ENCODE data around the gene MSL3B.

The MSL3B gene

GRCh38 chr2:233912691-233913423, 44.7 kb upstream of the MSL3B start:
- no peak for TF ChIP-seq EZH2 (IDR thresholded peaks at IDR 0.05)
- no peak for TF ChIP-seq EZH2phosphoT487 (IDR thresholded peaks at IDR 0.05)
- Histone ChIP-seq H3K4me3 (no peak overlapping the region), H3K36me3 (no peaks in the 10 kb centered on the region), H3F3A (ENCODE audit: low read depth) (peaks cover 20% of the 10 kb centered on the region), H3K79me2 (ENCODE audit: low read depth) (peaks cover under 1% of the 10 kb centered on the region), H2AFZ (replicated peaks) (no peak overlapping the region), H4K20me1 (ENCODE audit: low read depth) (no peaks in the 10 kb centered on the region), H3K27ac (no peak overlapping the region), H3K9ac (no peak overlapping the region), H3K4me1 (peaks cover 27% of the 10 kb centered on the region), H3K4me2 (no peak overlapping the region), H3K27me3 (peaks cover 15% of the 10 kb centered on the region), H3K9me3 (ENCODE audit: low read depth) (no peaks in the 10 kb centered on the region)
- H3K4me3 Mint-ChIP-seq, result no peak overlapping the region
- H3K4me1 Mint-ChIP-seq, result peaks cover 24% of the 10 kb centered on the region
- DNase-seq (ENCODE audit: low spot score), result peak; percentile 70
- H3K27me3 Mint-ChIP-seq (ENCODE audit: insufficient read depth, low read depth), result peaks cover 9% of the 10 kb centered on the region
- no peak overlapping the region for H3K27ac Mint-ChIP-seq
- H3K9me3 Mint-ChIP-seq, result no peaks in the 10 kb centered on the region
- no peaks in the 10 kb centered on the region for H3K36me3 Mint-ChIP-seq

GRCh38 chr2:233907627-233908026, 39.4 kb upstream of the MSL3B start:
- Histone ChIP-seq H3K79me2 (ENCODE audit: low read depth) (no peaks in the 10 kb centered on the region), H3K27me3 (peaks cover 23% of the 10 kb centered on the region), H3K9ac (no peak overlapping the region), H3F3A (ENCODE audit: low read depth) (no peaks in the 10 kb centered on the region), H2AFZ (replicated peaks) (no peak overlapping the region), H3K4me2 (no peak overlapping the region), H4K20me1 (ENCODE audit: low read depth) (no peaks in the 10 kb centered on the region), H3K4me1 (no peaks in the 10 kb centered on the region), H3K9me3 (ENCODE audit: low read depth) (no peaks in the 10 kb centered on the region), H3K36me3 (no peaks in the 10 kb centered on the region), H3K27ac (no peak overlapping the region), H3K4me3 (no peak overlapping the region)
- H3K27ac Mint-ChIP-seq, result no peak overlapping the region
- H3K4me1 Mint-ChIP-seq, result no peaks in the 10 kb centered on the region
- H3K4me3 Mint-ChIP-seq, result no peak overlapping the region
- H3K36me3 Mint-ChIP-seq, result no peaks in the 10 kb centered on the region
- peaks cover 6% of the 10 kb centered on the region for H3K27me3 Mint-ChIP-seq (ENCODE audit: insufficient read depth, low read depth)
- H3K9me3 Mint-ChIP-seq, result peaks cover 8% of the 10 kb centered on the region
- no peak for DNase-seq (ENCODE audit: low spot score)
- TF ChIP-seq EZH2 (IDR thresholded peaks at IDR 0.05) (no peak), CTCF (IDR thresholded peaks at IDR 0.05) (no peak), EZH2phosphoT487 (IDR thresholded peaks at IDR 0.05) (no peak)

GRCh38 chr2:233905945-233906344, 37.8 kb upstream of the MSL3B start:
- Mint-ChIP-seq H3K4me3 (no peak overlapping the region), H3K9me3 (peaks cover 8% of the 10 kb centered on the region), H3K27me3 (ENCODE audit: insufficient read depth, low read depth) (peaks cover 6% of the 10 kb centered on the region), H3K27ac (no peak overlapping the region), H3K4me1 (no peaks in the 10 kb centered on the region), H3K36me3 (no peaks in the 10 kb centered on the region)
- no peak for TF ChIP-seq CTCF (IDR thresholded peaks at IDR 0.05)
- no peaks in the 10 kb centered on the region for H3K79me2 ChIP-seq (ENCODE audit: low read depth)
- no peak for DNase-seq (ENCODE audit: low spot score)
- no peak overlapping the region for H3K4me2 ChIP-seq
- peaks cover 19% of the 10 kb centered on the region for H3K27me3 ChIP-seq
- H3K4me1 ChIP-seq, result no peaks in the 10 kb centered on the region
- no peak overlapping the region for H3K27ac ChIP-seq
- H3K4me3 ChIP-seq, result no peak overlapping the region
- no peaks in the 10 kb centered on the region for H3K36me3 ChIP-seq
- no peaks in the 10 kb centered on the region for H4K20me1 ChIP-seq (ENCODE audit: low read depth)
- H3K9ac ChIP-seq, result no peak overlapping the region
- no peak overlapping the region for H2AFZ ChIP-seq (replicated peaks)
- no peaks in the 10 kb centered on the region for H3F3A ChIP-seq (ENCODE audit: low read depth)
- H3K9me3 ChIP-seq (ENCODE audit: low read depth), result no peaks in the 10 kb centered on the region

- Histone ChIP-seq H3K9ac (no peak overlapping the region), H3K36me3 (no peaks in the 10 kb centered on the region), H3K27me3 (peaks cover 47% of the 10 kb centered on the region), H3K27ac (no peak overlapping the region), H3K9me3 (ENCODE audit: low read depth) (no peaks in the 10 kb centered on the region), H3K4me1 (no peaks in the 10 kb centered on the region), H3K4me2 (no peak overlapping the region), H3K79me2 (ENCODE audit: low read depth) (no peaks in the 10 kb centered on the region), H3F3A (ENCODE audit: low read depth) (no peaks in the 10 kb centered on the region), H4K20me1 (ENCODE audit: low read depth) (no peaks in the 10 kb centered on the region), H2AFZ (replicated peaks) (no peak overlapping the region), H3K4me3 (no peak overlapping the region)
- TF ChIP-seq EZH2phosphoT487 (IDR thresholded peaks at IDR 0.05), result no peak
- TF ChIP-seq CTCF (IDR thresholded peaks at IDR 0.05), result no peak
- TF ChIP-seq EZH2 (IDR thresholded peaks at IDR 0.05), result no peak
- Mint-ChIP-seq H3K36me3 (no peaks in the 10 kb centered on the region), H3K9me3 (peaks cover 5% of the 10 kb centered on the region), H3K27ac (no peak overlapping the region), H3K27me3 (ENCODE audit: insufficient read depth, low read depth) (peaks cover 6% of the 10 kb centered on the region), H3K4me3 (no peak overlapping the region), H3K4me1 (no peaks in the 10 kb centered on the region)
- DNase-seq (ENCODE audit: low spot score), result no peak
Observed at GRCh38 chr2:233901884-233902283, 33.7 kb upstream of the MSL3B start.

All from neural progenitor cell (in vitro differentiated cells).